Mesothelial cell of epicardium (in vitro differentiated cells): ENCODE results near the gene METTL27. TPM values are rescaled to one million over a fixed set of nuclear protein-coding genes. Genes with fewer than 3 reads are reported as not detected.

Experiments used
- DNase-seq, 2 experiments: peaks; one replicate each; pipeline ENCODE4 v3.0.0; 2021; ENCODE audit warnings: low spot score in 2 of 2; ENCODE audit not compliant: unreplicated experiment in 2 of 2
- H3K27ac Mint-ChIP-seq: 2 replicates; pipeline ENCODE4 v1.8.0; 2021; ENCODE audit warnings: mixed read lengths
- H3K27me3 Mint-ChIP-seq: 2 replicates; pipeline ENCODE4 v1.8.0; 2021; ENCODE audit warnings: low read depth, mixed read lengths
- H3K36me3 Mint-ChIP-seq: 2 replicates; pipeline ENCODE4 v1.8.0; 2021; ENCODE audit warnings: mixed read lengths
- H3K4me1 Mint-ChIP-seq: 2 replicates; pipeline ENCODE4 v1.8.0; 2021; ENCODE audit warnings: mixed read lengths
- H3K4me3 Mint-ChIP-seq: 2 replicates; pipeline ENCODE4 v1.8.0; 2021; ENCODE audit warnings: mild to moderate bottlenecking, moderate library complexity, mixed read lengths
- H3K9me3 Mint-ChIP-seq: 2 replicates; pipeline ENCODE4 v1.8.0; 2021; ENCODE audit warnings: mixed read lengths
- CTCF ChIP-seq: fragments of 200-600 bp; sonication (generic); IDR thresholded peaks from one replicate; pipeline ENCODE4 v1.5.0; 2021; ENCODE audit warnings: antibody characterized with exemption; ENCODE audit not compliant: unreplicated experiment
- total RNA-seq: library from RNA; stranded (reverse); gene quantifications from 3 replicates; pipeline ENCODE4 v1.2.1, GENCODE V29; 2021

METTL27 gene, protein sequence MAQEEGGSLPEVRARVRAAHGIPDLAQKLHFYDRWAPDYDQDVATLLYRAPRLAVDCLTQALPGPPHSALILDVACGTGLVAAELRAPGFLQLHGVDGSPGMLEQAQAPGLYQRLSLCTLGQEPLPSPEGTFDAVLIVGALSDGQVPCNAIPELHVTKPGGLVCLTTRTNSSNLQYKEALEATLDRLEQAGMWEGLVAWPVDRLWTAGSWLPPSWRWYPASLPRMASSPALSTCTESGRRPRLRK
- 7.9 to 11.4 TPM (median 8.7 TPM) in 3 replicates for total RNA-seq

- no peaks in the 10 kb centered on the region for H3K36me3 Mint-ChIP-seq
- peak within 1 kb of the TSS; percentile 89 for H3K4me3 Mint-ChIP-seq
- TF ChIP-seq CTCF = no peak
- no peaks in the 10 kb centered on the region for H3K9me3 Mint-ChIP-seq
- peak; percentile 85 to 89 for DNase-seq
- no peaks in the 10 kb centered on the region for H3K27me3 Mint-ChIP-seq
- H3K4me1 Mint-ChIP-seq = peaks cover 30% of the 10 kb centered on the region
- peak within 1 kb of the TSS; percentile 89 for H3K27ac Mint-ChIP-seq
Observed at GRCh38 chr7:73842067-73842976, at the start of gene METTL27. TSS of gene METTL27 (minus strand) at chr7:73842516. CDS start at chr7:73842140, 376 bp downstream.

GRCh38 chr7:73891178-73891885 lies 49.0 kb upstream of the METTL27 start:
- peaks cover 9% of the 10 kb centered on the region for H3K9me3 Mint-ChIP-seq
- no peak overlapping the region for H3K4me3 Mint-ChIP-seq
- H3K27ac Mint-ChIP-seq = no peak overlapping the region
- H3K36me3 Mint-ChIP-seq = peaks cover 4% of the 10 kb centered on the region
- no peak for DNase-seq
- H3K27me3 Mint-ChIP-seq = no peaks in the 10 kb centered on the region
- no peak for TF ChIP-seq CTCF
- H3K4me1 Mint-ChIP-seq = peaks cover 64% of the 10 kb centered on the region

- no peak overlapping the region for H3K4me3 Mint-ChIP-seq
- no peaks in the 10 kb centered on the region for H3K27me3 Mint-ChIP-seq
Observed at GRCh38 chr7:73890555-73891147, 48.3 kb upstream of the METTL27 start.

GRCh38 chr7:73888959-73889358 lies 46.6 kb upstream of the METTL27 start:
- H3K27me3 Mint-ChIP-seq = peaks cover 1% of the 10 kb centered on the region
- no peaks in the 10 kb centered on the region for H3K9me3 Mint-ChIP-seq

More at GRCh38 chr7:73890555-73891147, 48.3 kb upstream of the METTL27 start:
- no peaks in the 10 kb centered on the region for H3K36me3 Mint-ChIP-seq
- no peak for DNase-seq
- H3K4me1 Mint-ChIP-seq = peaks cover 69% of the 10 kb centered on the region
- TF ChIP-seq CTCF = no peak
- peak overlapping the region; percentile 76 for H3K27ac Mint-ChIP-seq
- H3K9me3 Mint-ChIP-seq = peaks cover 4% of the 10 kb centered on the region

More at GRCh38 chr7:73888959-73889358, 46.6 kb upstream of the METTL27 start:
- DNase-seq = no peak
- no peaks in the 10 kb centered on the region for H3K36me3 Mint-ChIP-seq
- H3K4me3 Mint-ChIP-seq = no peak overlapping the region
- peaks cover 53% of the 10 kb centered on the region for H3K4me1 Mint-ChIP-seq
- no peak for TF ChIP-seq CTCF
- no peak overlapping the region for H3K27ac Mint-ChIP-seq
